IPS-NIHi11 (cell line): ENCODE results near the gene OR5A1.

Experiments
- DNase-seq: peaks from one replicate; pipeline ENCODE4 v3.0.0; 2012; ENCODE audit warnings: mixed read lengths, low spot score

OR5A1 gene

DNA sequence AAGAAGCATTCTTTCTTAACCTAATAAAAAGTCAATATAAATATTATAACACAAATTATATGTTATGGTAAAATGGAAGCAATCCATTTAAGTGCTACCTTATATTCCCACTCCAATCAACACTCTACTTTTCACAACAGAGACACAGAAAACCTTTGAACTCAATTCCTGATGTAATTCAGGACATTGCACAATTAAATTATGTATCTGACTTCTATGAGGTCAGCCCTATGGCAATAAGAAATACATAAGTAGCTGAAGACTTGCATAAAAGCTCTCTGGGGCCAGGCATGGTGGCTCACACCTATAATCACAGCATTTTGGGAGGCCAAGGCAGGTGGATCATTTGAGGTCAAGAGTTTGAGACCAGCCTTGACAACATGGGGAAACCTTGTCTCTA, 43.6 kb downstream of the OR5A1 start:
- no peak for DNase-seq

DNA sequence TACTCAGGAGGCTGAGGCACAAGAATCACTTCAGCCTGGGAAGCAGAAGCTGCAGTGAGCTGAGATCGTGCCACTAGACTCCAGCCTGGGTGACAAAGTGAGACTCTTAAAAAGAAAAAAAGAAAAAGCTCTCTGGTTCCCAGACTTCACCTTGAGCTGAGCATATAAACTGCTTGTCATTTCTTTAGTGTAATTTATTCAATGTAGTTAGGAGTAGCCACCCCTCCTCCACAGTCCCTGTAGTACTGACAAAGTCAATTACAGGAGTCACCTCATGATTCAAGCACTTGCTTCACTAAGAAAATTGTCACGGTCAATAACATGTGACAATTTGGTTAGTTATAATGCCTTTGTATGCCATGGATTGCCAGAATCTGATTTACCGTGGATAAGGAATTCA, 44.1 kb downstream of the OR5A1 start:
- DNase-seq = no peak
